K562 (cell line): ENCODE data around the gene CBX3. TPM values are rescaled to one million over a fixed set of nuclear protein-coding genes. Genes with fewer than 3 reads are reported as not detected.
A peak's percentile ranks its signal among the peaks of the same experiment; 100 is the strongest.

Source experiments
- CHD2 ChIP-seq: IDR thresholded peaks from 2 replicates; pipeline ENCODE4 v1.6.1; 2011; ENCODE audit warnings: low read depth, low read length
- EWSR1 ChIP-seq: fragments of 450-650 bp; IDR thresholded peaks from 2 replicates; pipeline ENCODE4 v1.6.1; 2018; ENCODE audit warnings: borderline replicate concordance, mild to moderate bottlenecking, low read depth, moderate library complexity; ENCODE audit not compliant: partially characterized antibody
- GATAD2A ChIP-seq: fragments of 450-650 bp; IDR thresholded peaks from 2 replicates; pipeline ENCODE4 v1.6.1; 2017
- HDAC2 ChIP-seq: fragments of 450-650 bp; IDR thresholded peaks from 2 replicates; pipeline ENCODE4 v1.6.1; 2016; ENCODE audit warnings: mild to moderate bottlenecking
- IFI16 ChIP-seq: fragments of 250-450 bp; sonication (Bioruptor Pico); IDR thresholded peaks from 2 replicates; pipeline ENCODE4 v2.1.2; 2022; ENCODE audit warnings: mild to moderate bottlenecking, inconsistent platforms
- MAFK ChIP-seq: IDR thresholded peaks from 2 replicates; pipeline ENCODE4 v1.6.1; 2011; ENCODE audit warnings: low read length, improper control_type of control experiment
- POLR2AphosphoS5 ChIP-seq: IDR thresholded peaks from 2 replicates; pipeline ENCODE4 v1.6.1; 2011; ENCODE audit warnings: mild to moderate bottlenecking, low read depth, low read length, moderate library complexity; ENCODE audit not compliant: control insufficient read depth, insufficient read depth
- SETDB1 ChIP-seq: IDR thresholded peaks from one replicate; pipeline ENCODE4 v1.6.1; 2012; ENCODE audit warnings: low read length, control low read depth, inconsistent platforms
- TARDBP ChIP-seq: fragments of 450-650 bp; IDR thresholded peaks from 2 replicates; pipeline ENCODE4 v1.6.1; 2016
- ZNF311 ChIP-seq: fragments of 250-450 bp; sonication (Bioruptor Pico); IDR thresholded peaks from 2 replicates; pipeline ENCODE4 v1.4.0; 2020; ENCODE audit warnings: mild to moderate bottlenecking, moderate library complexity
- ZNF445 ChIP-seq: fragments of 250-450 bp; sonication (Bioruptor Pico); IDR thresholded peaks from 2 replicates; pipeline ENCODE4 v1.4.0; 2020; ENCODE audit warnings: low read depth, mild to moderate bottlenecking, moderate library complexity
- ZSCAN29 ChIP-seq: fragments of 450-650 bp; IDR thresholded peaks from 2 replicates; pipeline ENCODE4 v1.6.1; 2017
- polyA plus RNA-seq, 8 experiments: library from polyadenylated mRNA; depleted of rRNA in 4 of 8; stranded (reverse) in 5 of 8; unstranded in 3 of 8; fragments of >200 nt; fragmentation: Nextera tagmentation in 2 of 8; fragmentation: Illumina TruSeq in 1 of 8; extraction: Ambion mirVana in 2 of 8; extraction: Trizol in 1 of 8; gene quantifications; 2 replicates each; pipeline versions ENCODE4 v1.2.1 to v1.2.3, GENCODE V29; 2011 to 2014; ENCODE audit warnings: inconsistent platforms in 1 of 8, missing spikeins in 1 of 8
- total RNA-seq, 7 experiments: library from RNA; depleted of rRNA in 6 of 7; stranded (reverse); fragments of >200 nt in 6 of 7; fragmentation: Illumina TruSeq in 2 of 7; extraction: Trizol in 2 of 7; gene quantifications; 2 replicates each; pipeline versions ENCODE4 v1.2.1 to v1.2.3, GENCODE V29; 2011 to 2021; ENCODE audit warnings: low replicate concordance in 1 of 7
- TF ChIP-seq, protein P1 (sequence below): IDR thresholded peaks from 3 replicates; pipeline ENCODE4 v1.6.1; 2011; ENCODE audit warnings: borderline replicate concordance, mild to moderate bottlenecking; ENCODE audit not compliant: insufficient read length, insufficient read depth
- TF ChIP-seq, protein P2 (sequence below): sonication (generic); IDR thresholded peaks from 2 replicates; pipeline ENCODE4 v1.6.1; 2016
- TF ChIP-seq, protein P3 (sequence below): fragments of 250-450 bp; sonication (Bioruptor Pico); IDR thresholded peaks from 2 replicates; pipeline ENCODE4 v1.8.0; 2021; ENCODE audit warnings: borderline replicate concordance, mild to moderate bottlenecking, moderate library complexity; ENCODE audit not compliant: poor library complexity, severe bottlenecking
- TF ChIP-seq, protein P4 (sequence below): sonication (generic); formaldehyde crosslinking; IDR thresholded peaks from 2 replicates; pipeline ENCODE4 v1.8.0; 2022; ENCODE audit warnings: mild to moderate bottlenecking, missing genetic modification reagents, borderline replicate concordance
- TF ChIP-seq, protein P5 (sequence below): fragments of 250-450 bp; sonication (Bioruptor Pico); IDR thresholded peaks from 2 replicates; pipeline ENCODE4 v1.4.0; 2020; ENCODE audit warnings: borderline replicate concordance
- TF ChIP-seq, protein P6 (sequence below): fragments of 250-450 bp; sonication (Bioruptor Pico); IDR thresholded peaks from 2 replicates; pipeline ENCODE4 v1.5.0; 2021; ENCODE audit warnings: mild to moderate bottlenecking, moderate library complexity

The CBX3 gene
- total and polyA plus RNA-seq, 9 of the 15 experiments (the other 6 are each of a cell fraction or from before 2014, with no cell fraction given), result 198 to 413 (median 328) TPM

DNA sequence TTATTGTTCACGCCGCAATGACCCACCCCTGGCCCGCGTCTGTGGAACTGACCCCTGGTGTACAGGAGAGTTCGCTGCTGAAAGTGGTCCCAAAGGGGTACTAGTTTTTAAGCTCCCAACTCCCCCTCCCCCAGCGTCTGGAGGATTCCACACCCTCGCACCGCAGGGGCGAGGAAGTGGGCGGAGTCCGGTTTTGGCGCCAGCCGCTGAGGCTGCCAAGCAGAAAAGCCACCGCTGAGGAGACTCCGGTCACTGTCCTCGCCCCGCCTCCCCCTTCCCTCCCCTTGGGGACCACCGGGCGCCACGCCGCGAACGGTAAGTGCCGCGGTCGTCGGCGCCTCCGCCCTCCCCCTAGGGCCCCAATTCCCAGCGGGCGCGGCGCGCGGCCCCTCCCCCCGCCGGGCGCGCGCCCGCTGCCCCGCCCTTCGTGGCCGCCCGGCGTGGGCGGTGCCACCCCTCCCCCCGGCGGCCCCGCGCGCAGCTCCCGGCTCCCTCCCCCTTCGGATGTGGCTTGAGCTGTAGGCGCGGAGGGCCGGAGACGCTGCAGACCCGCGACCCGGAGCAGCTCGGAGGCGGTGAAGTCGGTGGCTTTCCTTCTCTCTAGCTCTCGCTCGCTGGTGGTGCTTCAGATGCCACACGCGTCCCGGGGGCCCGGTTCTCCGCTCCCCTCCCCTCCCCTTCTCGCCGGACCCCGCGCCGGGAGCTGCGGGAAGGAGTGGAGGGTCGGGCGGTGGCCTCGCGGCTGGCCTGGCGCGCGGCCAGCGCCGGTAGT is at the start of gene CBX3 (continued):
- TF ChIP-seq POLR2AphosphoS5 (peak; percentile 88), SETDB1 (no peak), EWSR1 (no peak), HDAC2 (0 out of 2 replicates have a peak, but pooled peaks have one; percentile 9), ZSCAN29 (no peak), CHD2 (peak; percentile 37), IFI16 (CRISPR knock-in tag) (no peak), MAFK (no peak), ZNF445 (CRISPR knock-in tag) (no peak), TARDBP (no peak), ZNF311 (CRISPR knock-in tag) (no peak), GATAD2A (peak; percentile 76; the same call in 1 of the 2 replicates)
- TF ChIP-seq, protein P1, sequence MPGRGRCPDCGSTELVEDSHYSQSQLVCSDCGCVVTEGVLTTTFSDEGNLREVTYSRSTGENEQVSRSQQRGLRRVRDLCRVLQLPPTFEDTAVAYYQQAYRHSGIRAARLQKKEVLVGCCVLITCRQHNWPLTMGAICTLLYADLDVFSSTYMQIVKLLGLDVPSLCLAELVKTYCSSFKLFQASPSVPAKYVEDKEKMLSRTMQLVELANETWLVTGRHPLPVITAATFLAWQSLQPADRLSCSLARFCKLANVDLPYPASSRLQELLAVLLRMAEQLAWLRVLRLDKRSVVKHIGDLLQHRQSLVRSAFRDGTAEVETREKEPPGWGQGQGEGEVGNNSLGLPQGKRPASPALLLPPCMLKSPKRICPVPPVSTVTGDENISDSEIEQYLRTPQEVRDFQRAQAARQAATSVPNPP, result no peak
- TF ChIP-seq, protein P2, sequence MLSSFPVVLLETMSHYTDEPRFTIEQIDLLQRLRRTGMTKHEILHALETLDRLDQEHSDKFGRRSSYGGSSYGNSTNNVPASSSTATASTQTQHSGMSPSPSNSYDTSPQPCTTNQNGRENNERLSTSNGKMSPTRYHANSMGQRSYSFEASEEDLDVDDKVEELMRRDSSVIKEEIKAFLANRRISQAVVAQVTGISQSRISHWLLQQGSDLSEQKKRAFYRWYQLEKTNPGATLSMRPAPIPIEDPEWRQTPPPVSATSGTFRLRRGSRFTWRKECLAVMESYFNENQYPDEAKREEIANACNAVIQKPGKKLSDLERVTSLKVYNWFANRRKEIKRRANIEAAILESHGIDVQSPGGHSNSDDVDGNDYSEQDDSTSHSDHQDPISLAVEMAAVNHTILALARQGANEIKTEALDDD, result no peak
- TF ChIP-seq, protein P3, sequence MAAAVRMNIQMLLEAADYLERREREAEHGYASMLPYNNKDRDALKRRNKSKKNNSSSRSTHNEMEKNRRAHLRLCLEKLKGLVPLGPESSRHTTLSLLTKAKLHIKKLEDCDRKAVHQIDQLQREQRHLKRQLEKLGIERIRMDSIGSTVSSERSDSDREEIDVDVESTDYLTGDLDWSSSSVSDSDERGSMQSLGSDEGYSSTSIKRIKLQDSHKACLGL (CRISPR knock-in tag), result no peak
- TF ChIP-seq, protein P4, sequence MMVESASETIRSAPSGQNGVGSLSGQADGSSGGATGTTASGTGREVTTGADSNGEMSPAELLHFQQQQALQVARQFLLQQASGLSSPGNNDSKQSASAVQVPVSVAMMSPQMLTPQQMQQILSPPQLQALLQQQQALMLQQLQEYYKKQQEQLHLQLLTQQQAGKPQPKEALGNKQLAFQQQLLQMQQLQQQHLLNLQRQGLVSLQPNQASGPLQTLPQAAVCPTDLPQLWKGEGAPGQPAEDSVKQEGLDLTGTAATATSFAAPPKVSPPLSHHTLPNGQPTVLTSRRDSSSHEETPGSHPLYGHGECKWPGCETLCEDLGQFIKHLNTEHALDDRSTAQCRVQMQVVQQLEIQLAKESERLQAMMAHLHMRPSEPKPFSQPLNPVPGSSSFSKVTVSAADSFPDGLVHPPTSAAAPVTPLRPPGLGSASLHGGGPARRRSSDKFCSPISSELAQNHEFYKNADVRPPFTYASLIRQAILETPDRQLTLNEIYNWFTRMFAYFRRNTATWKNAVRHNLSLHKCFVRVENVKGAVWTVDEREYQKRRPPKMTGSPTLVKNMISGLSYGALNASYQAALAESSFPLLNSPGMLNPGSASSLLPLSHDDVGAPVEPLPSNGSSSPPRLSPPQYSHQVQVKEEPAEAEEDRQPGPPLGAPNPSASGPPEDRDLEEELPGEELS (CRISPR knock-in tag), result peak; percentile 81; the same call in 1 of the 2 replicates
- TF ChIP-seq, protein P5, sequence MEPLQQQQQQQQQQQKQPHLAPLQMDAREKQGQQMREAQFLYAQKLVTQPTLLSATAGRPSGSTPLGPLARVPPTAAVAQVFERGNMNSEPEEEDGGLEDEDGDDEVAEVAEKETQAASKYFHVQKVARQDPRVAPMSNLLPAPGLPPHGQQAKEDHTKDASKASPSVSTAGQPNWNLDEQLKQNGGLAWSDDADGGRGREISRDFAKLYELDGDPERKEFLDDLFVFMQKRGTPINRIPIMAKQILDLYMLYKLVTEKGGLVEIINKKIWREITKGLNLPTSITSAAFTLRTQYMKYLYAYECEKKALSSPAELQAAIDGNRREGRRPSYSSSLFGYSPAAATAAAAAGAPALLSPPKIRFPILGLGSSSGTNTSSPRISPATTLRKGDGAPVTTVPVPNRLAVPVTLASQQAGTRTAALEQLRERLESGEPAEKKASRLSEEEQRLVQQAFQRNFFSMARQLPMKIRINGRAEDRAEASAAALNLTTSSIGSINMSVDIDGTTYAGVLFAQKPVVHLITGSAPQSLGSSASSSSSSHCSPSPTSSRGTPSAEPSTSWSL (CRISPR knock-in tag), result no peak
- TF ChIP-seq, protein P6, sequence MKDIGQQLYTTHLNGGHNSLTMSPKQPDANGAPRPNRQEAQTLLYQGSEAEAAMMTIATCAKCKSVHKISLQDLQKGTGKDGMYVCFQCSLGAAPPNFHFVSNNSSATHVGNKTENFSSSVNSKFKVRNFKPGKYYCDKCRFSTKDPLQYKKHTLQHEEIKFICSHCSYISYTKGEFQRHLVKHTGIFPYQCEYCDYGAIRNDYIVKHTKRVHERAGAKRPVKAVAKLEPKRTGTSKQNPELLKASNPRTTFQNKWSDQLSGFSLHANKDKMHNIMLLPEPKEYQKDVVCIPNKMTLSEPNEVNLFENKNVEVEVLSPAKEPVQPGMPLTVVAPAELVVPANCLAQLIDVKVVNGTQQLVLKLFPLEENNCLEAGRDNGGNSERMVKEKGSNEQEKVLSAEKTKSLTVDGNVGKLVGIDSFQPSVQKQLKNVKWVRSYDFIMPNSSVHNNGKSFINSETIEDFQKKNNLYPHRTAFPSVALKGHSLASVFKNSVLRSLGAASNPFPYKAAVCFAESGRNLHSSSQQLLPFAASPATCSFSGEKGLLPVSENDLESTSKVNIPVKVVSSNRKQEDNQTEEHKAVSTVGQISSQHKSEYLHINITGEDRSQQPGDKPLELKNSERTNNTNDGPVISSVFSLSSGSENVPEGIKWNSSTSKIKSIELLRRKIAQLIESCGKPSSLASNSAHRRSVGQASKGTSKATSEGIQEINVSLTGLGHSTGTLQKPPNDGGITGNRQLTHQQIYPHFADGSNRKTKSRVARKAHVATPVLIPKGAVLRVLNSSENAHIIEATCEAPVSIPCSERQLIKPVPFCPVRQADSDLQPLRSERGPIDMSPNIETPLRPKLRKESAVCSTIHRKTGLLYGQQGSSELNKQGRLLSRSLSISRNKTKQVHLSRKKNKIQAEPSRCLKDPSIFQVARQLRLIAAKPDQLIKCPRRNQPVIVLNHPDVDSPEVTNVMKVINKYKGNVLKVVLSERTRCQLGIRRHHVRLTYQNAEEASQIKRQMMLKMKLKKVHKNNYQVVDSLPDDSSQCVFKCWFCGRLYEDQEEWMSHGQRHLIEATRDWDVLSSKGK, result no peak
